Measurements from ENCODE around the gene PRKCA. TPM values are rescaled to one million over a fixed set of nuclear protein-coding genes. Genes with fewer than 3 reads are reported as not detected.
A peak's percentile ranks its signal among the peaks of the same experiment; 100 is the strongest.

The PRKCA gene
- total and polyA plus RNA-seq, 4 experiments from 2014 or later: 1.1 to 107 (median 56.1) TPM

DNA sequence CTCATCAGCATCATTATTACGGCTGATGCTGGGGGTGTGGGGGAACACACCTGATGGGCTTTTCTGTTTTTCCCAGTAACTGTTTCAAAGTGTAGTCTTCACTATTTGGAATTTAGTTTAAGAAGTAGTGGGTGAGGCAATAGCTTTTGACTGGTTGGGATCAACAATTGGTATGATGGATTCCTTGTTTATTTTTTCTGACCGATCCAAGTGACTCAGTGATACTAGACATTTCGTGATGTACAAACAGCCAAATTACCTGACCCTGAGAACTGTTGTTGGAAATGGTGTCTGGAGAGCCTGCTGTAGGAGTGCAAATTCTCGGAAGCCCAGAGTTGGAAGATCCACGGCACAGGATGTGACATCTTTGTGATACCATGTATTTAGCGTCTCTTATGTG is 204.2 kb downstream of the PRKCA start:
- Histone ChIP-seq H3K36me3 (ENCODE audit: insufficient read depth, low read length) (no peaks in the 10 kb centered on the region), H3K9me3 (ENCODE audit: control insufficient read depth in 1 of 2, low read length in 2 of 2) (no peaks in the 10 kb centered on the region), H3K27ac (ENCODE audit: low read depth, low read length) (no peak overlapping the region), H3K27me3 (ENCODE audit: insufficient read depth, low read length) (no peaks in the 10 kb centered on the region), H3K4me1 (ENCODE audit: insufficient read depth, low read length) (peaks cover 41% of the 10 kb centered on the region), H3K4me3 (ENCODE audit: low read length in 2 of 2) (no peak overlapping the region)
- Mint-ChIP-seq H3K27me3 (no peaks in the 10 kb centered on the region), H3K4me3 (peak overlapping the region in 1 of 8 donors; percentile 12), H3K4me1 (peaks cover 47 to 74% (median 52%) of the 10 kb centered on the region in 4 donors), H3K36me3 (peaks cover 2 to 10% of the 10 kb centered on the region in 2 donors), H3K27ac (peak overlapping the region in 1 of 7 donors; percentile 3), H3K9me3 (no peaks in the 10 kb centered on the region)
- POLR2A ChIA-PET (ENCODE audit: partially characterized antibody): no interaction called here
- intact Hi-C loops (cut with micrococcal nuclease): loop anchor here (5.0 kb wide), 1 partner anchor 36 kb away; no protein-coding TSS in a partner anchor
- no peak for DNase-seq
- CTCF ChIA-PET (ENCODE audit: partially characterized antibody): no interaction called here

DNA sequence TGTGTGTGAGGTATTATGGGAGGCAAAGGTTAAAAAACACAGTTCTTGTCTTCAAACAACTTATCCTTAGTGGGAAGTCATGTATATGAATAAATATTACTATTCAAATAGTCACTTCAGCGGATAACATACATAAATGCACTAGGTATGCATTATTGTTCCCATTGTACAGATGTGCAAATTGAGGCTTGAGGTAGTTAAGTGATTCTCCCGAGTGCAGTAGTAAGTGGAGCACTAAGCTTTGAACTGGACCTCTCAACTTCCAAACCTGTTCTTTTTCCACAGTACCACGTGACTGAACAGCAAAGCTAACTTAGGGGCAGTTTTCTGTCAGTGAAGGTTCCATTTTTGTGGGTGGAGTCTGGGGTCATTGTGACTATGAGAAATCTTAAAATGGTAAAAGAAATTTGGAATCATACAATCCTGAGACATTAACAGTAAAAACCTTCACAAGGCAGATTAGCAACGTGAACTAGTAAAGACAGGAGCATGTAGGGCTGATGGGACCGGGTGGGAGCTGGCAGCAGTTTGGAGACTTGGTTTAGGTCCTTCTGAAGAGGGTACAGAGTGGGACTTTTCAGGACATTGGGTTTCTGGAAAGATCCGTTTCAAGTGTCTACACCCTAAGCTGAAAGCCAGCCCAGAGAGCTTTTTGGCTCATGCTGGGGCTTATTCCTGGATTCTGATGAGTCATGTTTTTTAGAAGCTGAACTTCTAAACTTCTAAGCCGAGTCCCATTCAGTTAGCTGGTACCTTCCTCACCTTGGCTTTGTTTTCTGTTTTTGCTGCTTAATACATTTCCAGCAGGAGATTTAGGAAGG is 204.9 kb downstream of the PRKCA start:
- Histone ChIP-seq H3K36me3 (ENCODE audit: insufficient read depth, low read length) (no peaks in the 10 kb centered on the region), H3K4me3 (ENCODE audit: low read length in 2 of 2) (no peak overlapping the region), H3K4me1 (ENCODE audit: insufficient read depth, low read length) (peaks cover 41% of the 10 kb centered on the region), H3K27ac (ENCODE audit: low read depth, low read length) (no peak overlapping the region), H3K9me3 (ENCODE audit: control insufficient read depth in 1 of 2, low read length in 2 of 2) (no peaks in the 10 kb centered on the region), H3K27me3 (ENCODE audit: insufficient read depth, low read length) (no peaks in the 10 kb centered on the region)
- ChIA-PET POLR2A (ENCODE audit: partially characterized antibody) (no interaction called here), CTCF (ENCODE audit: partially characterized antibody) (interaction anchor here (1.1 kb wide), 1 partner anchor 60 kb away, joined by 4 read pairs; no protein-coding TSS in a partner anchor)
- no peak for DNase-seq
- Mint-ChIP-seq H3K27ac (peak overlapping the region in 3 of 7 donors; percentile 3 to 28 (median 15)), H3K36me3 (peaks cover 2 to 8% of the 10 kb centered on the region in 2 donors), H3K27me3 (no peaks in the 10 kb centered on the region), H3K4me1 (peaks cover 47 to 76% (median 57%) of the 10 kb centered on the region in 4 donors), H3K9me3 (no peaks in the 10 kb centered on the region), H3K4me3 (peak overlapping the region in 4 of 8 donors; percentile 4 to 47 (median 17))
- intact Hi-C loops (cut with micrococcal nuclease): loop anchor here (5.0 kb wide), 1 partner anchor 35 kb away; no protein-coding TSS in a partner anchor

DNA sequence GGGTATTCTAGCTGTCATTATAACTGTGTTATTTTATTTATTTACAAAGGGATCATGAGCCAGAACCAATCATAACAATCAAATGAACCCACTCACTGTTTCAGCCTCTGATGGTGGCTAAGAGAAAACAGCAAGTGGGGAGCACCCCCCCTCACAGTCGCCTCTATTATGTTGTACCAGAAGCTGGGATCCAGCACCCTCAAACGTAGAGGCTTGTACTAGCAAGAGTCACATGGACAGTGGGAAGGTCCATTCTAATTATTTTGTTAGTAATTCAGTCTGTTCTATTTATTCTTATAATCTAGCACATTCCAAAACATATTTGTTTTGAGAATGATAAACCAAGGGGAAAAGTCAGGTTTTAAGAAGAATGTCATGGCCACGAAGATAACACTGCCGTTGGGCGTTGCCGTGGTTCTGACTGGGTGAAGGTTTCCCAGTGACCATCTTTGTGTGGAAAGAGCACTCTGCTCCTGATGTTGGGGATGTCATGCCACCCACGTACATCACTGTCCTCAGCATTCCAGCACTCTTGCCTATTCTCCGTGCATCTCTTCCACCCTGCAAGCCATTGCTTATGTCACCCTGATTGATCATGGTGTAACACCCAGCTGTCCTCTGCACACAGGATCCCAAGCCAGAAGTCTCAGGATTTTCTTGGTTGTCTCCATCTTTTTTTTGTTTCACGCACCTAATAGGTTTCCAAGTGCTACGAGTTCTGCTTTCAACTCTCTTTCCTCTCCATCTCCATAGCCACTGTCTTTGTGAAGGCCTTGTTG is 205.8 kb downstream of the PRKCA start:
- Mint-ChIP-seq H3K9me3 (no peaks in the 10 kb centered on the region), H3K27ac (peak overlapping the region in 2 of 7 donors; percentile 15 to 82), H3K27me3 (no peaks in the 10 kb centered on the region), H3K36me3 (peaks cover 2 to 8% of the 10 kb centered on the region in 2 donors), H3K4me1 (peaks cover 52 to 85% (median 62%) of the 10 kb centered on the region in 4 donors), H3K4me3 (peak overlapping the region in 5 of 8 donors; percentile 4 to 50 (median 27))
- Histone ChIP-seq H3K36me3 (ENCODE audit: insufficient read depth, low read length) (no peaks in the 10 kb centered on the region), H3K27ac (ENCODE audit: low read depth, low read length) (no peak overlapping the region), H3K4me1 (ENCODE audit: insufficient read depth, low read length) (peaks cover 41% of the 10 kb centered on the region), H3K9me3 (ENCODE audit: control insufficient read depth in 1 of 2, low read length in 2 of 2) (no peaks in the 10 kb centered on the region), H3K27me3 (ENCODE audit: insufficient read depth, low read length) (no peaks in the 10 kb centered on the region), H3K4me3 (ENCODE audit: low read length in 2 of 2) (no peak overlapping the region)
- no peak for DNase-seq
- intact Hi-C loops (cut with micrococcal nuclease): loop anchor here (5.0 kb wide), 1 partner anchor 34 kb away; no protein-coding TSS in a partner anchor
- POLR2A ChIA-PET (ENCODE audit: partially characterized antibody): no interaction called here
- CTCF ChIA-PET (ENCODE audit: partially characterized antibody): interaction anchor here (1.1 kb wide), 1 partner anchor 59 kb away, joined by 4 read pairs; no protein-coding TSS in a partner anchor

DNA sequence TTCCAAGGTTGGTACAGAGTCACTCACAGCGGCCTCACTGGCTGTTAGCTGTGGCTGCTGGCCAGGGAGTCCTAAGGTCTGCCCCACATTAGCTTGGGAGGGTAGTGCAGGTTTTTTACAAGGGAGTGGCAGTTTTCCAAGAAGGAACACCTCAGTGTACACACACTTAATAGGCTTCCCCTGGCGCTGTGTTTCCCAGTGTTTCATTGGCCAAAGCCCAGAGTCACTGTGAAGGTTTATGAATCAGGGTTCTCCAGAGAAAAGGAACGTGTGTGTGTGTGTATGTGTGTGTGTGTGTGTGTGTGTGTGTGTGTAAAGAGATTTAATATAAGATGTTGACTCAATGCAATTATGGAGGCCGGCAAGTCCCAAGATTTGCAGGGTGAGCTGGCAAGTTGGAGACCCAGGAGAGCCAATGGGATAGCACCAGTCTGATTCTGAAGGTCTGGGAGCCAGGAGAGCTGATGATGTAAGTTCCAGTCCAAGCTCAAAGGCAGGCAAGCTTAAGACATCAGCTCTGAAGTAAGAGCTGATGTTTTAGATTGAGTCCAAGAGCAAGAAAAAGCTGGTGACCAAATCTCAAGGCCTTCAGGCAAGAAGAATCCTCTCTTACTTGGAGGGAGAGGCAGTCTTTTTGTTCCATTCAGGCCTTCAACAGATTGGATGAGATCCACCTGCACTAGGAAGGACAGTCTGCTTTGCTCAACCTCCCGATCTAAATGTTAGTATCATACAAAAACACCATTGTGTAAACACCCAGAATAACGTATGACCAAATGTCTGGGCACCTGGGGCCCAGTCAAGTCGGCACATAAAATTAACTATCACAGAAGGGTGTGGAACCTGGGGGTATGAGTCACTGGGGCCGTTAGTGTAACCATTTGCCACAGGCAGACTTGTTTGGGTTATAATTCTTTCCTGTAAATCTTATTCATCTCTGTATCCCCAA is 206.8 kb downstream of the PRKCA start:
- intact Hi-C loops (cut with micrococcal nuclease): loop anchor here (5.0 kb wide), 1 partner anchor 33 kb away; no protein-coding TSS in a partner anchor

DNA sequence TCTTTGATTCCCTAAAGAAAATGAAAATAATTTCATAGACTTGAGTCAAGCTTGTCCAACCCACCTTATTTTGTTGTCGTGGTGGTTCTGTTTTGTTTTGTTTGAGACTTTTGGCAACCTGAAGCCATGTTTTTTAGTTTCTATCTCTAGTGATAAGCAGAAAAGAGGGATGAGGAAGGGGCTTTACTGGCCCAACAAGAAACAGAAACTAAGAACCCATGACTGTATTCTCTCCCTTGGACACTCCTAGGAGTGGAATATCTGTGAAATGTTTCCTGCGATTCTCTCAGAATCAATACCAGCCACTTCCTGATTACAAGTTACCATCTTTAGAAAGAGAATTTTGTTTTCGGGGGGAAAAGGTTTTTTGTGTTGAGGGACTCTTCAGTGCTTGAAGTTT is 207.5 kb downstream of the PRKCA start:
- Mint-ChIP-seq H3K27me3 (no peaks in the 10 kb centered on the region), H3K9me3 (no peaks in the 10 kb centered on the region), H3K4me1 (peaks cover 51 to 77% (median 60%) of the 10 kb centered on the region in 4 donors), H3K4me3 (peak overlapping the region in 7 of 8 donors; percentile 22 to 76 (median 73)), H3K36me3 (peaks cover 9 to 11% of the 10 kb centered on the region in 2 donors), H3K27ac (peak overlapping the region in 6 of 7 donors; percentile 21 to 81 (median 72))
- Histone ChIP-seq H3K27ac (ENCODE audit: low read depth, low read length) (no peak overlapping the region), H3K4me1 (ENCODE audit: insufficient read depth, low read length) (peaks cover 41% of the 10 kb centered on the region), H3K36me3 (ENCODE audit: insufficient read depth, low read length) (no peaks in the 10 kb centered on the region), H3K27me3 (ENCODE audit: insufficient read depth, low read length) (no peaks in the 10 kb centered on the region), H3K9me3 (ENCODE audit: control insufficient read depth in 1 of 2, low read length in 2 of 2) (no peaks in the 10 kb centered on the region), H3K4me3 (ENCODE audit: low read length in 2 of 2) (no peak overlapping the region)
- intact Hi-C loops (cut with micrococcal nuclease): loop anchor here (5.0 kb wide), 1 partner anchor 32 kb away; no protein-coding TSS in a partner anchor
- ChIA-PET CTCF (ENCODE audit: partially characterized antibody) (no interaction called here), POLR2A (ENCODE audit: partially characterized antibody) (no interaction called here)
- no peak for DNase-seq

More for the DNA sequence above, 206.8 kb downstream of the PRKCA start:
- Histone ChIP-seq H3K4me3 (ENCODE audit: low read length in 2 of 2) (no peak overlapping the region), H3K9me3 (ENCODE audit: control insufficient read depth in 1 of 2, low read length in 2 of 2) (no peaks in the 10 kb centered on the region), H3K27me3 (ENCODE audit: insufficient read depth, low read length) (no peaks in the 10 kb centered on the region), H3K36me3 (ENCODE audit: insufficient read depth, low read length) (no peaks in the 10 kb centered on the region), H3K4me1 (ENCODE audit: insufficient read depth, low read length) (peaks cover 41% of the 10 kb centered on the region), H3K27ac (ENCODE audit: low read depth, low read length) (no peak overlapping the region)
- no peaks in the 10 kb centered on the region for H3K9me3 Mint-ChIP-seq
- H3K4me1 Mint-ChIP-seq: peaks cover 51 to 85% (median 60%) of the 10 kb centered on the region in 4 donors
- peaks cover 3 to 11% of the 10 kb centered on the region in 2 donors for H3K36me3 Mint-ChIP-seq
- CTCF ChIA-PET (ENCODE audit: partially characterized antibody): interaction anchor here (0.5 kb wide), 1 partner anchor 864 kb away, joined by 3 read pairs; no protein-coding TSS in a partner anchor
- DNase-seq: peak in 1 of 5 donors; percentile 58
- POLR2A ChIA-PET (ENCODE audit: partially characterized antibody): no interaction called here
- H3K27me3 Mint-ChIP-seq: no peaks in the 10 kb centered on the region
- H3K27ac Mint-ChIP-seq: peak overlapping the region in 6 of 7 donors; percentile 30 to 81 (median 72)
- H3K4me3 Mint-ChIP-seq: peak overlapping the region in 7 of 8 donors; percentile 22 to 76 (median 73)

DNA sequence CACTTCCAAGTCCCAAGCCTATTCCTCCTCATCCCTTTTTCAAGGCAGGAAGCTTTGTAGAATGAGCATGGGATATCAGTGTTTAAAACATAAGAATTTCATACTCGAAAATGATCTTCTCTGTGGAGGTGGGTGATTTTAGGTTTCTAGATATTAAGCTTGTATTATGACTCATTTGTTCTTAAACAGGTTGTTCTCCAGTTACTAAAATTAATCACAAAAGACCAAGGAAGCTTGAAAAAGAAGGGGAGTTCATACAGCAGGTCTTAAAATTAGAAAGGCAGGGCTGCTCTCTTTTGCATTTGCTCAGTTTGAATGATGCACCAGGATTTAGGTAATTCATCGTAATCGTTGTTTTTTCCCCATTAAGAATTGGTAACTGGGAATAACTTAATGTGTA is 208.7 kb downstream of the PRKCA start:
- intact Hi-C loops (cut with micrococcal nuclease): no loop called here
- ChIA-PET CTCF (ENCODE audit: partially characterized antibody) (interaction anchor here (0.5 kb wide), 1 partner anchor 265 kb away, joined by 4 read pairs; no protein-coding TSS in a partner anchor), POLR2A (ENCODE audit: partially characterized antibody) (no interaction called here)
- peak overlapping the region in 3 of 7 donors; percentile 2 to 47 (median 10) for H3K27ac Mint-ChIP-seq
- no peaks in the 10 kb centered on the region for H3K27me3 Mint-ChIP-seq
- Histone ChIP-seq H3K4me1 (ENCODE audit: insufficient read depth, low read length) (peaks cover 41% of the 10 kb centered on the region), H3K36me3 (ENCODE audit: insufficient read depth, low read length) (no peaks in the 10 kb centered on the region), H3K27ac (ENCODE audit: low read depth, low read length) (no peak overlapping the region), H3K4me3 (ENCODE audit: low read length in 2 of 2) (no peak overlapping the region), H3K27me3 (ENCODE audit: insufficient read depth, low read length) (no peaks in the 10 kb centered on the region), H3K9me3 (ENCODE audit: control insufficient read depth in 1 of 2, low read length in 2 of 2) (no peaks in the 10 kb centered on the region)
- no peak for DNase-seq
- H3K4me1 Mint-ChIP-seq: peaks cover 56 to 77% (median 61%) of the 10 kb centered on the region in 4 donors
- peaks cover 14 to 20% of the 10 kb centered on the region in 2 donors for H3K36me3 Mint-ChIP-seq
- H3K9me3 Mint-ChIP-seq: no peaks in the 10 kb centered on the region
- H3K4me3 Mint-ChIP-seq: no peak overlapping the region

All from CD4-positive, alpha-beta memory T cell (primary cell).